NCI-H1092 treated with DMSO at 0.1 percent for 48 hours (cell line): ENCODE measurements around the gene NAT10.

Experiments
- DNase-seq: peaks from one replicate; lab custom pipeline; 2025; lab: John Stamatoyannopoulos, UW

NAT10 gene

DNA sequence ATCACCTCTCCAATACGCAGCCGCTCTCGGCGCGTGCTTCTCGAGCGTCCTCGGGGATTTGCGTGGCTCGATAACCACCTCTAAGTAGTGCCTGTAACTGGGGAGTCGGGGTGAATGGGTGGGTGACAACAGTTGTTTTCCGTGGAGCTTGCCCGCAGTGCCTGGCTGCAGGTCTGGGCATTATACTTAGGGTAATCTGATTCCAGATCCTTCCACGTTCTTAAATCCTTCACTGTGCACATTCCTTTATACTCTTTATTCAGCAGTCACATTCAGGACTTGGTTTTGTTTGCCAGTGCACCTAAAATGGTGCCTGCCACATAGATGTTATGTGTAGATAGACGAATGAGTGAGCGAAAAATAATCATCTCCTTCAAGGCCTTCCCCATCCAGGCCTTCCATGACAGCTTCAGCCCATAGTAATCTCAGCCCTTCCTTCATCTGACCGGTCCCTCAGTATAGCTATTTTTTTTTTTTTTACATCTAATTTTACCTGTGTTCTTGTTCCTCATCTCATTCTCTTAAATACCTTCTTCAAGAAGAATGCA lies 602 bp downstream of the NAT10 start:
- DNase-seq: no peak

DNA sequence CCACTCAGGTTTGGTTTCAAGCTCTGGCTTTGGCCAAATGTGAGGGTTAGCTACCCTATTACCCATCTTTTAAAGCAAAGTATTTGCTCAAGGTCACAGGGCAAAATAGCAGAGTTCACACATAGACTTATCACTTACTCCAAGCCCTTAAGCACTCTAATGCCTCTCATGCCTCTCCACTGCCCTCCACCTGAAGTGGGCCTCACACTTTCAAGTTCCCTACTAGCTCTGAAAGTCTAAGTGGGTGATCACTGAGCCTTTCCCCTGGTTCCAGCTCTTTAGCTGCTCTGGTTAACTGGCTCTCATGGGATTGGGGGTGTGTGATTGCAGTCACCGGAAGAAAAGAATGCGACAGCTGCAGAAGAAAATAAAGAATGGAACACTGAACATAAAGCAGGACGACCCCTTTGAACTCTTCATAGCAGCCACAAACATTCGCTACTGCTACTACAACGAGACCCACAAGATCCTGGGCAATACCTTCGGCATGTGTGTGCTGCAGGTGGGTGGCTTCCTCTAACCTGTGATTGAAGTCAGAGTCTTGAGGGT lies 6.4 kb downstream of the NAT10 start:
- DNase-seq: no peak

DNA sequence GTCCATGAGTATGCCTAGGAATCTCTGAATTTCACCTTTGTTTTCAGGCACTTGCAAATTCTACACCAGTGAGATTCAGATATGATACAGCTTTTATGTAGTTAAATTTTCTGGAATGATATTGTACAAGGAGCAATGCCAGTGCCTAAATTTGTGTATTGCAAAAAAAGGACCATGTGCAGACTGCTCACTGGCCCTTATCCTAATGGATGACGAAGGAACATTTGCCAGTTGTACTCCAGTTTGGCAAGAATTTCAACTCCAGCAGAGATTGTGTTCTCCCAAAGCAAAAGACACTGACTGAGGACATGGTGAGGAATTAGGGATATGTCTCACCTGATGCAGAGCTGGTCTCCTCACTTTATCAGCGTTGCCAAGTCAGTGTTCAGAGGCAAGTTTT lies 8.6 kb downstream of the NAT10 start:
- no peak for DNase-seq

DNA sequence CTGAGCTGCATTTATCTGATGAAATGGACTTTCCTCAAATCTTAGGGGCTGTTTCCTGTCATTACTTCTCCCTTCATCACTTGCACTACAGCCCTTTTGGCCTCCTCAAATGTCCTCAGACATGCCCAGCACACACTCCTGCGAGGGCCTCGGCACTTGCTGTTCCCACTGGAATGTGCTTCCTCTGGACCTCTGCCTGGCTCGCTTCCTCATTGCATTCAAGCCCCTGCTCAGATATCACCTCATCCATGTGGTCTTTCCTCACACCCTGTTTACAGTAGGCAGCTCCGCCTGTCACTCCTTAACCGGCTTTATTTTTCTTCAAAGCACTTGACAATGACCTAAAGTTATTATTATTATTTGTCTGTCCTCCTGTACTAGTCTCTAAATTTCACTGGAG lies 9.0 kb downstream of the NAT10 start:
- DNase-seq: no peak

DNA sequence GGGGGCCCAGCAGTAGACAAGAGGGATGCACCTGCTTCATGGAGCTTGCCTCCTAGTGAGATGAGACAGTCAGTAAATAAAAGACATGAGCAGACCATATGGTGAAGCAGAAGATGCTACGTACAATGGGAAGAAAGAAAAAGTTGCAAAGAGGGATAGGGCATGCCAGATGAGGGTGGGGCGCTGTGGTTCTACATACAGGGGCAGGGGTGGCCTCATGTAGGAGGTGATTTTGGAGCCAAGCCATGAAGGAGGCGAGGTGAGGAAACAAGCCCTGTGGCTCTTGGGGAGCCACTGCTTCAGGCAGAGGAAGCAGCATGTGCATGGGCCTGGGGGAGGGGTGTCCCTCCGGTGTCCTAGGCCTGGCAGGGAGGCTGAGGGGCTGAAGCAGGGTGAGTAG lies 15.2 kb downstream of the NAT10 start:
- DNase-seq: no peak

DNA sequence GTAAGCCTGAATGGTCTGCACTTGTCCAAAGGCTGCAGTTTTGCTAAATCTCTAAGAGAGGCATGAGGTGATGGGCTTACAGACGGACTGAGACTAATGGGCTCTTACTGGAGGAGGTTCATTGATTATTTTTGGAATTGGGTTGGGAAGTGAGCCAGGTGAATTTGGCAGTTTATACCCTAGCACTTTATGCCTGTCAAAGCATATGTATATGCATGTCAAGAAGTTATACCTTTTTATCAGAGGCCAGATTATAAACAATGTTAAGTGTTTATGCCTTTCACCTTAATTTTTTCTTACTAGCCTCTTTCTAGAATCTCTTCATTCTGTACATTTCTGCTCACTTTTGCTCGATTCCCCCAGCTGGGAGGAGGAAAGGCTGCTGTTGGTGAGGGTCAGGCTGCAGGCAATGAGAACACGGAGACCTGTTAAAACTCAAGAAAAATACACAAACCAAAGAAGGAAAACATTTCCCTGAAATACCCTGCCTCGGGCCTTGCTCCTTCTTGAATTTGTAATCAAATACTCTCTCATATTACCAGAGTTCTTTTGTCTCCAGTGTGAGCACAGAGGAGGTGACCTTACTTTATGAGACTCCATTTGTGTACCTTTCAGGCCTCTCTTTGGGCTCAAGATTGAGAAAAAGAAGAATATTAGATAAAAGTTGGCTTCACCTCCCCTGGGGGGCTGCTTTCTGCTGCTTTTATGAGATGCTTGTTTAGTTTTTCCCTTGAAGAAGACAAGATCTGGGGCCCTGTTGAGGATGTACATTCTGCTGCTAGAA lies 19.6 kb downstream of the NAT10 start:
- no peak for DNase-seq

DNA sequence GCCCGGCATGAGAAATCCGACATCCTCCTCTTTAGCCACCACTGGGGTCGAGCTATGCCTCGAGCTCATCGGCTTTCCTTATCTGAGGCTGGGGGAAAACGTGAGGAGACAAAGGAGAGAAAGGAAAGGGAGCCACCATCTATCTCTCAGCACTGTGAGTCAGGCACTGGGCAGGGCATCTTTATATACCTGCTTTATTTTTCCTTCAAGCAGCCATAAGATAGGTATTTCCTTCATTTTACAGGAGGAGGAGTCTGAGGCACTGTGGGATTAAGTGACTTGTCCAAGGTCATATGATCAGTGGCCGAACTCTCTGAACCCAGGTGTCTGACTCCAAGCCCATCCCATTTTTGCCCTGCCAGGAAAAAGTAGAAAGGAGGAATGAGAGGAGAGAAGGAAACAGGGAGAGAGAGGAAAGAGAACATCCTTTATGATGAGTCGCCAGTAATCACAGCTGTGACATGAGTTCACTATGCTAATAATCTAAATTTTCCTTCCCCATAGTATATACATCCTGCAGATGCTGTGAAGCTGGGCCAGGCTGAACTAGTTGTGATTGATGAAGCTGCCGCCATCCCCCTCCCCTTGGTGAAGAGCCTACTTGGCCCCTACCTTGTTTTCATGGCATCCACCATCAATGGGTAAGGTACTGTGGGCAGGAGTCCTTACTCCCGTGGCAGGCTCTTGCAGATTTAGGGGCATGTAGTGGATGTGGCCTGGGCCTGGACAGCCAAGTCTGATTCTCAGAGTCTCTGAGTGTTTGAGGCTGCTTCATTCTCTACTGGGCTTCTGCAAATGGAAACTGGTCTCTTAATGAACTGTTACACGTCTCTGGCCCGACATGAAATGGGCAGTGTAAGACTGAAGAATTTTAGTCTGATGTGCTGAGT lies 21.8 kb downstream of the NAT10 start:
- no peak for DNase-seq

DNA sequence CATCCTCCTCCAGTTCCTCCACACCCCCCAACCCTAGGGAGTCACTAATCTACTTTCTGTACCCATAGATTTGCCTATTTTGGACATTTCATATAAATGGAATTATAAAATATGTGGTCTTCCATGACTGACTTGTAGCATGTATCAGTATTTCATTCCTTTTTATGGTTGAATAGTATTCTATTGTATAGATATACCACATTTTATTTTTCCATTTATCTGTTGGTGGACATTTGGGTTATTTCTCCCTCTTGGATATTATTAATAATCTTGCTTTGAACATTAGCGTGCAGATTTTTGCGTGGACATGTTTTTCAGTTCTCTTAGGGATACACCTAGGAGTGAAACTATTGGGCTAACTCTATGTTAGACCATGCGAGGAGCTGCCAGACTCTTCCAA lies 23.4 kb downstream of the NAT10 start:
- no peak for DNase-seq

DNA sequence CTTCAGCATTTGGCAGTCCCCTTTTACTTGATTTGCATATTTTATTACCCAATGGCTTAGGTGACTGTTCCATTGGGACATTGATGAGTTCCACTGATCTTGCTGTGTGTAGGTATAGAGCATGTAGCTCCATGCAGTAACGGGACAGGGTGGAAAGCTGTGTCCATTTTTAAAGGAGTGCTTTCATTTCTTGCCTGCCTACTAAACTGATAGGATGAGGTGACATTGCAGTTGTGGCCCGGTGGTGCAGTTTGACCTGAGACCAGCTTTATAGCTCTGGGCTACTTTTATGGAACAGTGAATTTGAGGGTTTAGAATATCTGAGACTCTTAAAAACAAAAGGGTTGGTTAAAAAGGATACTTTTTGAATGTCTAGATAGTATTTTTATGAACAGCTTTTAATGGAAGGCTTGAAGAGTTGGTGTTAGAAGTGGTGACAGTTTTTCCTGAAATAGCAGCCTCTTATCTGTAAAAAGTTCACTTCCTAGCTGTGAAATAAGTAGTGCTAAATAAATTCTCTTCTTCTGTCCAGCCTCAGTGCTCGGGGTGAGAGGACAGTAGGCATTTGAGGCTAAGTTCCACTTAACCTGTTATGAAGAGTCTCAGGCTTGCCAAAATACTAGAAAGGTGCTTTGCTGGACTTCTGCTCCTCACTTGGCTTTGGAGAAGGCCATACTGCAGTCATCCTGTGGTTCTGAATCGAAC lies 27.0 kb downstream of the NAT10 start:
- DNase-seq: no peak

DNA sequence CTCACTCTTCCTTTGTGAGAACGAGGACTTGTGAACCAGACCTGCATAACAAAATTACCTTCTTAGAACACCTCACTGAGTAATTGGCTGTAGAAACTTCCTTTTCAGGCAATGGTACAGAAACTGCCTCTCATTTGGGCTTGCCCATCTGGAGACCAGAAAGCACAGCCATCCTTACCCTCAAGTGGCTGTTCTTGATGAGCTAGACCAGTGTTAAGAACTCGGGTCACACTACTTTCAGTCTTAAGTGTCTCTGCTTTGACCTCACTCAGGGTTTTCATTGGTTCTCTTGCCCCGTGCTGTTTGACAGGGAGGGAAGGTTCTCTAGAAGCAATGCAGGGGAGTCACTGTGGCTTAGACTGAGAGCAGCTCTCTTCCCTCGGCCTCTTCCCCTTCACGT lies 29.3 kb downstream of the NAT10 start:
- no peak for DNase-seq

DNA sequence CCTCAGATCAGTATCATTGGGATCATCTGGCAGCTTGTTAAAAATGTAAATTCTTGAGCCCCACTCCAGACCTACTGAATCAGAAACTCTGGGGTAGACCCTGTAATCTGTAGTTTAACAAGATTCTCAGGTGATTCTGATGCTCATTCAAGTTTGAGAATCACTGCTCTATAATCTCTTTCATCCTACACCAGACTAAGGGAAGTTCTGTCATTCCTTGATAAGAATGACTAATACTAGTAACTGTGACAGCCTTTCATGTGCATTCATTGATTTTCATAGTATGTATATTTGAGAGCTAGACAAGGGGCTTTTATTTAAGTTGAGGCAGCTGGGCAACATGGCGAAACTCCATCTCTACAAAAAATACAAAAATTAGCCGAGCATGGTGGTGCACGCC lies 30.0 kb downstream of the NAT10 start:
- no peak for DNase-seq

DNA sequence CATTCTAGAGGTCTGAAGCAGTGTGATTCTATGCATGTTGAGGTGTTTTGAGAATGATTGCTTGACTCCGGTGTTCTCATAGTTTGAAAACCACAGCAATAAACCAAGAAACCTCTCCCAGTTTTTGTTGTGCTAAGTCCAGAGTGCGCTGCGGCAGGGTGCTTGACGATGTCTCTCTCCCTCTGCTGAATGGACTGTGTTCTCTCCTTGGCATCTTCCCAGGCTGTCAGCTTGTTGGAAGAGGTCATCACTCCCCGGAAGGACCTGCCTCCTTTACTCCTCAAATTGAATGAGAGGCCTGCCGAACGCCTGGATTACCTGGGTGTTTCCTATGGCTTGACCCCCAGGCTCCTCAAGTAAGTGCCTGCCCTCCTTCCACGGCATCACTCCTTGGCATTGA lies 31.0 kb downstream of the NAT10 start:
- no peak for DNase-seq

DNA sequence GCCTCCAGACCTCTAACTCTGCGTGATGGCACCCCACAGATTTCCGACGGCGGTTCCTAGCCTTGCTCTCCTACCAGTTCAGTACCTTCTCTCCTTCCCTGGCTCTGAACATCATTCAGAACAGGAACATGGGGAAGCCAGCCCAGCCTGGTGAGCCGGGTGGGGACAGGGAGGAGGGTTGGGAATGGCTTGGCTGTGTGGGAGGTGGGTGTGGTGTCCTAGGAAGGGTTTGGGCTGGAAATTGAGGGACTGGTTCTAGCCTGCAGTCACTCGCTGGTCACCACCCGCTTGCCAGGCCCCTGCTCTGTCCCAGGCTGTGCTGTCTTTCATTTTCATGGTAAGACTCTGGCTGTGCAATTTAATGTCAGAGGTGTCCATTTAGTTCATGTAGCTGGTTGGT lies 33.9 kb downstream of the NAT10 start:
- no peak for DNase-seq

DNA sequence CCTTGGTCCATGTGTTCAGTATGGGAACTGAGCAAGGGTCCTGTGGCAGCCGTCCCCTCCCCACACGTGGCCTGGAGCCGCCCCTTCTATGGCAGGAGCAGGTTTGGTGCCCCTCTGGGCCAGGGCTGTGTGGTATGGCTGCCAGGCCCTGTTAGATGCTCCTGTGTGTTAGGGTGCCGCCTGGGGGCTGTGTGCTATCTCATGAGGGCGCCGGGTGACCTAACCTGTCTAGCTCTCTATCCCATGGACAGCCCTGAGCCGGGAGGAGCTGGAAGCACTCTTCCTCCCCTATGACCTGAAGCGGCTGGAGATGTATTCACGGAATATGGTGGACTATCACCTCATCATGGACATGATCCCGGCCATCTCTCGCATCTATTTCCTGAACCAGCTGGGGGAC lies 34.7 kb downstream of the NAT10 start:
- no peak for DNase-seq

DNA sequence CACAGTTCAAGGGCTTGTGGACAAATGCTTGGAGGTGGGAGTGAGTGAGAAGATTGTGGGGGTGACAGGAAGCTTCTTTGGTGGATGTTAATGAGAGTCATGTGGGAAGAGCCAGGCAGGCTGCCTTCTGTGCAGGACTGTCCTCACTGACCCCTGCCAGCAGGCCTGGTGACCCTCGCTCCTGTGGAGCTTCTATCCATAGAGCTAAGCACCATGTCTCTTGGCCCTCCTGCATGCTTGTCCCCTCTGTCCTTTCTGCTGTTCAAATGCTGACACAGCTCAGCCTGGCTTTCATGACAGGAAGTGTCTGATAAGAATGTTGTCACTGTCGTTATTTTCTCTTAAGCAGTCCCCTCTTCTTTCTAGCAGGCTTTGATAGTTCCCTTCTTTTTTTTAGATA lies 37.6 kb downstream of the NAT10 start:
- no peak for DNase-seq

DNA sequence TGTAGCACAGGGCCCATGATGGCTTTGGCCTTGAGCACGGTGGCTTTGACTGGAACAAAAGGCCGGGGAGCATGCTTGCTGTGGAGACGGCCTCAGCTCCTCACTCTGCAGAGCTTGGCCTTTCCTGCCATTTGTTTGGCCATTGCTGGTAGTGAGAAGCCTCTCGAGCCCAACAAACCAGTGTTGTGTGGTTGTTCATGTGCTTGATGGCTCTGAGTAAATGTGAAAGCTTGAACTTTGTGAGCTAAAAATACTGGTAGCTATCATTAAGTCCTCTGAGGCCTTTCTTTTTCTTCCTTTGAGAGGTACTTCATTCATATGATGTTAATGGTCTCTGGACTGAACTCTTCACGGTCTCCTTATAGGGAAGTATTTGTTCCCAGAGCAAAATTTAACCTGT lies 39.6 kb downstream of the NAT10 start:
- DNase-seq: no peak

DNA sequence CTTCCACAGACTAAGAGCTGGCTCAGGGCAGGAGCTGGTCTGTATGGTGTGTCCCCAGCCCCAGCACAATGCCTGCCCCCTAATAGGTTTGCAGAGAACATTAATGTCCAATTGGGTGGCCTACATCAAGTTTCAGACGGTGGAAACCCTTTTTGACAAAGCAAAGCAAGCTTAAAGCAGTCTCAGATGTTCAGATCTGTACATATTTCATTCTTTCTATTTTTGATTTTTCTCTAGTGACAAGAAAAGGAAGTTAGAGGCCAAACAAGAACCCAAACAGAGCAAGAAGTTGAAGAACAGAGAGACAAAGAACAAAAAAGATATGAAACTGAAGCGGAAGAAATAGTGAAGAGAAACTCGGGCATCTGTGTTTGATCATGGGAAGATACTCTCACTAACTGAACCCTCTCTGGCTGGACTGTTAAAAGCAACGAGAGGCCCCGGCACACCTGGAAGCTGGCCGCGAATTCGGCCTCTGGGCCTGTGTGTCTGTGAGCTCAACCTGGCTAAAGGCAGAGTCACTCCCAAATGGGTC lies 40.5 kb downstream of the NAT10 start:
- DNase-seq: no peak

DNA sequence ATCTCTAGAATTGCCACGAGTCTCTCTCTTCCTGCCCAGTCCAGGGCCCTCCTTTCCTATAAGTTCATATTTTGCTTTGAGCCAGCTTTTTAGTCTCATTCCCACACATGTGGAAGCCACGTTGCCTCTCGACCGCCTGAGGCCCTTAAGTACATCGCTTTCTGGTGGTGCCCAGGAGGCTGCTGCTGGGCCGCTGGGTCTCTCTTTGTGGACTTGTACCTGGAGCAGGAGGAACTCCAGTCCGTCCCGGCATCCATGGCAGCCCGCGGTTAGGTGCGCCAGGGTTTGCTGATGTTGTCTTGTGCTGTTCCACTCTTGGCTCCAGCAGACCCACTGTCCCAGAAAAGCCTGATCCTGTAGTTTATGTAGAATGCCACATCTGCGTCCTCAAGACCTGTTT lies 41.0 kb downstream of the NAT10 start:
- no peak for DNase-seq

DNA sequence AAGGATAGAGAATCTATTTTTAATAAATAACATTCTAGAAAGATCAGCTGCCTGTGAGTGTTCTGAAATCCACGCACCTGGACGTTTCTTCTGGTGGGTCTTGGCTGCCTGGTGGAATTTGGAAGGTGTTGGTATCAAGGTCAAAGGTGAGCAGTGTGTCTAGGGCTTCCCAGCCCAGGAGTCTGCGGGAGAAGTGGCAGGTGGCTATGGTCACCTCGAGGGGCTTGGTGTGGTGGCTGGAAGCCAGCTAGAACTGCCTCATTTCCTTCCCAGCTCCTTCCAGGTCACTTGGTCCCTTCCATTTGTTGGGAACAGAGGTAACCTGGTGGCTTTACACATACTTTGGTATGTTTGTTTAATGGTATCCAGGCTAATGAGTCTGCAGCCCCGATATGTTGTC lies 41.4 kb downstream of the NAT10 start:
- no peak for DNase-seq

DNA sequence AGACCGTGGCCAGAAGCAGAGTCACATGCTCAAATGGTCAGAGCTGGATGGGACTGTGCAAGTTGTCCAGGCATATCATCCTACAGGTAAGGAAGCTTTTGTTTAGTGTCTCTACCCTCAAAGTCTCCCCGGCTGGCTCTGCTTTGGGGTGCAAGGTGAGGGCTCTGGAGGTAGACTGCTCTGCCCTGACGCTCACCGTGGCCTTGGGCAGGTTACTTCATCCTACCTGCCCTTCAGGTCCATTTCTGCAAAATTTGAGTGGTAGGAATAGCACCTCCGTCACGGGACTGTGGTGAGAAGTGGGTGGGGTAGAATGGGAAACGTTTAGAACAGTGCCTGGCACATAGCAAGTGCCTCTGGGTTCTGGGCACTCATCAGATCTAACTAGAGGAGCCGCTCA lies 42.2 kb downstream of the NAT10 start:
- DNase-seq: no peak

DNA sequence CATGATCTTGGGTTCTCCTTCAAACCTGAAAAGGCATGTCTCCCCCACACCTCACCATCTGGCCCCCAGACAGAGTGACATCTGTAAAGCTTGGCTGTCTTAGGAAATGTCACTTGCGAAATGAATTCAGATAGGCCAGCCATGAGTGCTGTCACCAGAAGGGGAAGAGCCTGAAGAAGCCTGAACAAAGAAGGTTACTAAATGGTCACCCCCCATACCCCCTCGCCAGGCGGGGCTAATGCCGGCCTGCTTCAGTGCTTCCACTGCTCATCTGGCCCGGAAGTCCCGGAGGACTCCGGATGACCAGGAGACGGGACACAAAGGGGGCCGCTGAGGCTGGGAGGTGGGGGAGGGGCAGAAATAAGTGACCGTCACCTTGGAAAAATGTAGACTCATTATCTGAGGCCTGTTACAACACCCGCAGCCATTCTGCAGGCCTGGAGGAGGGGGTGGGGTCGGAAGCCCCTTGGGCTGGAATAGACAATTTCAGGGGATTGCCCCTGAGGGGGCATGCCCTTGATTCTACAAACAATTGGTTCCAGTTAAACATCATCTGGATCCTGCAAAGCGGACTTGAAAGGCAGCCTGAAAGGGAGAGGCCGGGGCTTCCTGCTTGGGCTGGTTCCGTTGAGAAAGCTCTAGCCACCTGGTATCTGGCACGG lies 43.2 kb downstream of the NAT10 start:
- DNase-seq: no peak
